Fibroblast of skin of abdomen (primary cell): ENCODE results near the gene TBX5. TPM values are rescaled to one million over a fixed set of nuclear protein-coding genes. Genes with fewer than 3 reads are reported as not detected.

Experiments used
- DNase-seq: peaks from one replicate; pipeline ENCODE4 v3.0.0-alpha.2; 2013
- polyA plus RNA-seq, 2 experiments: library from polyadenylated mRNA; unstranded; fragments of 120-200 nt; gene quantifications; one replicate each; pipeline ENCODE4 v1.2.1, GENCODE V29; 2013; ENCODE audit not compliant: insufficient read length in 2 of 2

The TBX5 gene
- 10.7 TPM for polyA plus RNA-seq (2013, experiment 1 of 2; ENCODE audit: insufficient read length)
- 10.1 TPM for polyA plus RNA-seq (2013, experiment 2 of 2; ENCODE audit: insufficient read length)

GRCh38 chr12:114405519-114406271 is at the start of gene TBX5:
Gene TBX5 (minus strand): TSS chr12:114406144. CDS start chr12:114403898, 2,246 bp downstream.
- DNase-seq = peak; percentile 88

GRCh38 chr12:114451657-114452056 is 45.7 kb upstream of the TBX5 start:
- no peak for DNase-seq

DNA sequence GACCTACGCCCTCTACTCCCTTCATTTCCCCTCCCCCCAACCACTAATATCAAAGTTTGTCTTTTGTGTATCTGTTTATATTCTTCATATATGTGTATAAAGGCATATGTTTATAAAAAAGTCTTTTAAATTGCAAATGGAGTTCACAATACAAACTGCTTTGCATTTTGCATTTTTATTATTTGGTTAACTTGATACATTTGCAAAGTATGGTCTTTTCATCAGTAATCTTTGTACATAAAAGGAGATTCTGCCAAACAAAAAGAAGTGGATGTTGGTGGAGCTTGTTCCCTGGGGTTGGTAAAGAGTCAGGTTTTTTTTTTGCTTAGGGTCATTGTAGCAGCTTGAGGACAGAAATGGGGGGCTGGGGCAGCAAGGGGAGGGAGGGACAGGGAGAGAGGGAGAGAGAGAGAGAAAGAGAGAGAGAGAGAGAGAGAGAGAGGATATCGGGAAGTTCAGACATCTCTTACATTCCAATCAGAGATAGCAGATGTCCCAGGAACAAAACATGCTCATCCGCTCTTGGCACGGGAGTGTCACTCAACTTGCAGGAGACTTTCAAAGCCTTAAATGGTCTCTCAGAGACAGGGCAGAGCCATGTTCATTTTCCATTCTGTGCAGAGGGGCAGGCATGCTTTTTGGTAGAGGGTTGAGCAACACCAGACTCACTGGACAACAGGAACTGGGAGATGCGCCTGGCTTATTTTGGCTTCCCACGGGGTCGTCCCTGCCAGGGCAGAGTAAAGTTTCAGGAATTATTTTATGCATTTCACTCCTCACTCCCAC is 44.8 kb upstream of the TBX5 start:
- no peak for DNase-seq

GRCh38 chr12:114450019-114450418 is 44.1 kb upstream of the TBX5 start:
- DNase-seq = no peak

DNA sequence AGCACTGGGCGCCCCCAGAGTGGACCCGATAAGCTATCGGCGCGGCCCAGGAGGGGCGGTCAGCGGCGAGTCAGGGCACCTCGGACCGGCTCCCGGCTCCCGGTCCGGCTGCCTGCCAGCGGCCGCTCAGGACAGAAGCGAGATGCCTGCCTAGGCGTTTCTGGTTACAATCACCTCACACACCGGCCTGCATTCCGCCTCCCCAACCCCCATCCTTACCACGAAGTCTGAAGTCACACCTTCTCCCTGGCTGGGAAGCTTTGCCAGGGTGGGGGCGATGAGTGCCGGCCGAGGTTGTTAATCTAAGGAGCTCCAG is 42.6 kb upstream of the TBX5 start:
- DNase-seq = no peak

DNA sequence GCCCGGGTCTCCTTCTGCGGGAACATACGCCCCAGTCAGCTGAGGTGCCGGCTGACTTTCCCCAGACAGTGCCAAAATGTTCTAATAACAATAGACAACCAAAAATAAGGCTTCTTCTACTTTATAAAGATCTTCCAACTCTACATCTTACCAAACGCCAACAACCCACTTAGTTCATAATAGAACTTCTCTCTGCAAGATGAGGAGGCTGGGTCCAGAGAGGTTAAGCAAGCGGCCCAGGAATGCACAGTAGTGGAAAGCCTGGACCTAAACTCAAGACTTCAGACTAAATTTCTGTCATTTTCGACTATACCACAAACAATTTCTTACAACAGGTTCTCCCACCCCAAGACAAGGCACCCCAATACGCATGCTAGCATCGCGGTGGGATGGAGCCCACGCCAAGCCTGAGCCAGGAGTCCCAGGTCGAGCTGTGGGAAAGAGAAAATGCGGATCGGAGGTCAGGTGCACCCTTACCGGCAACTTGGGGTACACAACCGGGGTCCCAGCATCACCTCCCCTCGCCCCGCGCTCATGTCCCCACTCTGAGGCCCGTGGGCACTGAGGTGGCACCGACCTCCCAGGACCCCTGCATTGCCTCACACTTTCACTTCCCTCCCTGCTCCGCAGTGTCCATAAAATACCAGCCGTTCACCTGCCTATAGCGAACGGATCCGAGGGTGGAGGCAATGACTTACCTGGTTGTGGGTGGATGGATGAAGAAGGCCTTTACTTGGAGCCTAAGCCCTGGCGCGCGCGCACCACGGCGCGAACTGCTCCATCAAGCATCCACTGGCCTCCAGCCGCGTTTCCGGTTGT is 42.1 kb upstream of the TBX5 start:
- DNase-seq = no peak

- DNase-seq = no peak
Measured at GRCh38 chr12:114447274-114447716, 41.4 kb upstream of the TBX5 start.

DNA sequence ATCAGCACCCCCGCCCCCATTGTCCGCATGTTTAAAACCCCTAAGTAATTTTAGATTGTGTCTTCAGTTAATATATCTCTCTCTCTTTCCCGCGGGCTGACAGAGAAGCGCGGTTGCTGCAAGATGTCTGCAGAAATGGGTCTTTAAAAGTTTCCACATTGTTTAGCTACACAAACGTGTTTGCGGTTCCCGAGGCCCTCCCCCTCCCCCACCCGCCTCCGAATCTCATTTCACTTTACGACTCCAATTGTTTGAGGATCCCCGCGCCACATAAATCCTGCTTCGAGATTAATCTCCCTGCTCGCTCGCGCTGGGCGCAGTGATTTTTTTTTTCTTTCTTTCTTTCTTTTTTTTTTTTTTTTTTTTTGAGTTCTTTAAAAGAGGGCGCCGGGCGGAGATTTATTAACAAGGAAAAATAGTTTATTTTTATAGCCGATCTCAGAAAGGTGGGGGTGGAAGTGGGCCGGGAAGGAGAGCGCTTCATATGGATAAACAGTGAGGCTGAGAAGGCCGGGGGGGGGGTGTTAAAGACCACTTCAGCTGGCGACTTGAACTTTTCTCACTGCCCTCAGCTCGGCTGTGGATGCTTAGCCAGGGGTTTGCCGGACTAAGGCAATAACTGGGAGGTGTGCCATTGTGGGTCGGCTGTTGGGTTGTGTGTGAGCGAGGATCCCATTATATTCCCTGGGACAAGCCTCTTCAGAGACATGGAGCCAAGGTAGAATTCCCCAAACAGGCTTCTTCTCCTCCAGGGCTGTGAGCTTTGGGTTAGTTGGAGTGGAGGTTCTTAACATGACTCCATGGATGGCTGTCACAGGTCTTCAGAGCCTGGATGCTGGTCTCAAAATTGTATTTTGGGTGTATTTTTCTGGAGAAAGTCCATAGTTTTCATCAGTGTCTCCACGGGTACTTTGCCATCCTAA is 39.7 kb upstream of the TBX5 start:
- no peak for DNase-seq

DNA sequence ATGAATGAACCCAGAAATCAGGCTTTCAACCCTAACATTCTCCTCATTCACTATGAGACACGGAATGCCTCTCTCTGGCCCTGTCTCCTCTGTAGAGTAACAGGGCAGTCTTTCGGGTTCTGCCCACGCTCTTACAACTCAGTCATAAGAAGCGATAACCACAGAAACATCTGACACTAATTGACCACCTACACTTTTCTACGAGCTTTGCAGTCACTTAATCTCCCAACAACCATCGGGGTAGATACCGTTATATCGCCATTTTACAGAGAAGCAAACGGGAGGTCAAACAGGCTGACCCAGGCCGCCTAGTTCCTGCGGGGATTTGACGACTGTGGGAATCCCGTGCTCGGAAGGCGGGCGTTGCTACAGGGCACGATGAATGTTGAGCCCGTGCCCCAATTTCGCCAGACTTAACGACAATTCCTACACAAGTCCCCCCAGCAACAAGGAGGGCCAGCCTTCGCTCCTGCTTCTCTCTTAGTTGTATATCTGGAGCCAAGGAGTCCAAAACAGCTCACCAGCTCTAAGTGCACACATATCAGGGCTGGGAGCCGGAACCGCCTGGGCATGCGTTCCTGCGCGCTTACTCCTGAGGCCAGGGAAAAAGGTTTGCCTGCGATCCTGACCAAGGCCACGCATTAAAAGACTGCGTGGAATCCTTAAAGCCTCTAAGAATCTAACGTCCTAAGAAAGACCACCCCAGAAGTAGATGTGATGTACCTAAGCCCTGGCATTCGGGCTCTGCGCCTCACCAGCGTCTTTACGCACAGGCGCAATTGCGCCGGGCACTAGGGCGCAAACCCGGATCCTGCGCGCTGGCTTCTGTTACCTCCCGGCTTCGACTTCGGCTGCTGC is 38.7 kb upstream of the TBX5 start:
- no peak for DNase-seq

DNA sequence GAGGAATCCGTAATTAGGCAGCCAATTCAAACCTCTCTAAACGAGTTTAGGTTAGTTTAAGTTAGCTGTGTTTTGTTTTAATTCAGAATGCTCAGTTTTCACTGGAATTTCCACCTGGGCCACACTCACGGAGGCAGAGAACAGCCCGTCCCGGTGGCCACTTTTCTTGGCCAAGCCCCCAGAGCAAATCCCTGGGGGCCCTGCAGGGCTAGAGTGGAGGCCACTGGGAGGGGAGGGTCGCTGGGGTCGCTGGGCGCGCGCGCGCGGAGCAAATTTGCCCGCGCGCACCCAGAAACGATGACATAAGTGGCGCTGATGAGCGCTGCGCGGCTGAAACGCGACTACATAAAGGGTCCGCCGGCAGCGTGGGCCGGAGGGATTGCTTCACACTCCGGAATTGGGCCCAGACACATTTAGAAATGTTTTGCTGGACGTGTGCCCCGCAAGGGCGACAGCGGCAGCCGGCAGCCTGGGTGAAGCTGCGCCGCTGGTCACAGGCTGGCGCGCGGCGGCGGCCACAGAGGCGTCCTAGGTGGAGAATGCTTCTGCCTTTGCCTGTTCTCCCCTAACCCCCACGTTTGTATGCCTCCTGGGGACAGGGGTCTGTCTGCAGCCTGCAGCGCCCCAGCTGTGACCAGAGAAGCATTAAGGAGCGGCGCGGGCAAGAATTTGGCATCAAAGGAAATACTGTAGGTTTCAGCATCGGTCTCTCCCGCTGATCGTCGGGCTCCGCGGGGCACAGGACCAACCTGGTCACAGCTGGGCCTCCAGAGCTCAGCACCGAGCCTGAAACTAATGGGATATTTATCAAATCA is 37.9 kb upstream of the TBX5 start:
- DNase-seq = no peak

GRCh38 chr12:114442578-114442977 is 36.6 kb upstream of the TBX5 start:
- no peak for DNase-seq

GRCh38 chr12:114441545-114441944 is 35.6 kb upstream of the TBX5 start:
- no peak for DNase-seq

DNA sequence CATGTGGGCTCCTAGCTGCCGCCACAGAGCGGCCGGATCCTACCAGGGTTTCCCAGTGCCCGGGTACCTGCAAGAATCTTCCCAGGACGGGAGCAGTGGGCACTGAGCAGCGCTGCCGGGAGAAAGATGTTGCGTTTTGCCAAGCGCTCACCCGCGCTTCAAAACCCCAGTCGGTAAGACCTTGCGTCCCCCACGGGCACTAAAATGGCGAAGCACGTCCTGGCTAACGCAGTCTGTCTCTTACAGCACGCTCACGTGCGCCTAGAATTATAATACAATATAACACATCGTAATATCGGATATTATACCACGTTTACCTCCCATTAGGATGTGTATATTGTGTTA is 35.1 kb upstream of the TBX5 start:
- no peak for DNase-seq

DNA sequence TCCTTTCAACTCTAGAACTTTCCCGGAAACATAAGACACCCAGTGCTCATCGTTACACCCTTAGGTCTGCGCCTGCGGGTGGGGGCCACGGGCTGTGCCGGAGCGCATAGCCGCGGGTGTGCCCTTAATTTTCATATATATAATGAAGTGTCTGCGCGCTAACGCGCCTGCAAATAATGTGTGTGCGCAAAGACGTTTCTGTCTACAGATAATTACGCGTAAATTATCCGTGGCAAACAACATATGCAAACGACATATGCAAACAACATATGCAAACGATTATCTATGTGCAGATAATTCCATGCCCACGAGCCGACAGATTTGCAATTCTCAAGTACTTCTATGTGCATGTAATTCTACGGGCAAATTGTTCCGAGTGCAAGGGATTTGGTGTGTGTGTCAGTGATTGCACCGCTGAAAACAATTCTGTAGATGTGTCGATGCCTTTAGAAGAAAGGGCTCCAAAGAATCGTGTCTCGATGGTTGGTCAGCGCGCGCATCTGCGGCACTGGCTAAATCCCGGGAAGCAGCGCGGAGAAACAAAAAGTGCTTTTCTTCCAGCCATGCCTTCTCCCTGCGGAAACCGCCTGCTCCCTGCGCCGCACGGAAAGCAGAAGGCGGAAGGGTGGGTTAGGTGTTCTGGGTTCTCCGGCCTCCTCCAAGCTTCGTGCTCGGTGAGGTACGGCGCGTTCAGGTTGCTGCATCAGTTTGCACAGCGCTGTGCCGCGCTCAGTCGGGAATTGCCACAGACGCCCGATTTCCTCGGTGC is 34.5 kb upstream of the TBX5 start:
- DNase-seq = no peak

- DNase-seq = no peak
Measured at GRCh38 chr12:114439817-114440216, 33.9 kb upstream of the TBX5 start.

DNA sequence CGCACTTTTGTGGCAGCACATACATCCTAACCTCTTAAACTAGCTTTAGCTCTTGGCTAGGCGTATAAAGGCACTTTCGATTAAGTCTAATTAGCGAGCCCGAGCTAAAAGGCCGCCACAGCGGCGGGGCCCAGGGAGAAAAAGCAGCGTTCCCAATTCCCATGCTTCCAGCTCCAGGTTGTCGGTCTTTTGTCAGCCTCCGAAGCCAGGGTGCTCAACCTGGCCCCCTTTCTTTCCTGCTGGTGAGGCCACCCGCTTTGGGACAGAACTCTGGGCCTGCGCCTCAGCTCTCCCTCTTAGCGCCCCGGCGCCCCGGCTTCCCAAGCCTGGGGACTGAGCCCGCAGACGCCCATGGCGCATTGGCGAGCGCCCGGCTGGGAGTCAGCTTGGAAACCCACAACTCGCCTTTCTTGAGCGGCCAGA is 33.3 kb upstream of the TBX5 start:
- DNase-seq = no peak

GRCh38 chr12:114438635-114439256 is 32.8 kb upstream of the TBX5 start:
- no peak for DNase-seq

- no peak for DNase-seq
Measured at GRCh38 chr12:114434341-114434740, 28.4 kb upstream of the TBX5 start.

DNA sequence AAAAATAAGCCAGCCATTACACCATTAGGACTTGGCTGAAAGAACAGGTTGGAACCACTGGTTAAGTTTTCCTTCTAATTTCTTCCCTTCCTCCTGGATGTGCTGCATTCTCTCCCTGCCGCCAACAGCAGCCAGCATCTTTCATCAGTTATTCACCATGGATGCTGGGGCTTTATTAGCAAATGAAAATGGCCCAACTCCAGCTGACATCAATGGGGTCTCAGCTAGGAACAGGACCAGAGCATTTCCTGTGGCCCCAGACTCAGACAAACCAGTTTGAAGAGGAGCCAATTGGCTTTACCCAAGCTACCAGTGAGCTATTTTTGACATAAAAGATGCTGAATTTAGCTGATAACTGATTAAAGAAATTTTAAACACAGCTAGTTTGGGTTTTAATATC is 26.0 kb upstream of the TBX5 start:
- DNase-seq = no peak
